Activated CD4-positive, alpha-beta T cell treated with anti-CD3 and anti-CD28 coated beads, Interleukin-2, amount 50 U/mL, for 48 hours (primary cell): Measurements from ENCODE around the gene FIBP.

Experiments
- DNase-seq, 2 experiments: peaks; one replicate each; pipeline ENCODE4 v3.0.0-alpha.2; 2020

The FIBP gene

GRCh38 chr11:65888163-65888814 lies at the start of gene FIBP:
FIBP (minus strand) TSS chr11:65888471; CDS start chr11:65888418, 53 bp downstream.
- DNase-seq, result peak; percentile 97 to 98

- no peak for DNase-seq
These were observed 49.5 kb upstream of the FIBP start for GRCh38 chr11:65937766-65938165.

- no peak for DNase-seq
These were observed 45.7 kb upstream of the FIBP start for GRCh38 chr11:65934014-65934413.

- DNase-seq, result no peak
These were observed 44.3 kb upstream of the FIBP start for GRCh38 chr11:65932558-65932919.

- no peak for DNase-seq
These were observed 43.7 kb upstream of the FIBP start for GRCh38 chr11:65931773-65932557.

- DNase-seq, result no peak
These were observed 40.4 kb upstream of the FIBP start for GRCh38 chr11:65928667-65929066.

GRCh38 chr11:65927904-65928397 lies 39.7 kb upstream of the FIBP start:
- DNase-seq, result peak; percentile 71 to 77

- DNase-seq, result no peak
These were observed 37.1 kb upstream of the FIBP start for GRCh38 chr11:65925397-65925796.

- DNase-seq, result no peak
These were observed 34.3 kb upstream of the FIBP start for GRCh38 chr11:65922565-65922964.

GRCh38 chr11:65921876-65922275 lies 33.6 kb upstream of the FIBP start:
- DNase-seq, result no peak

GRCh38 chr11:65921033-65921555 lies 32.8 kb upstream of the FIBP start:
- DNase-seq, result no peak

GRCh38 chr11:65920372-65920802 lies 32.1 kb upstream of the FIBP start:
- DNase-seq, result no peak

GRCh38 chr11:65919573-65920371 lies 31.5 kb upstream of the FIBP start:
- DNase-seq, result peak; percentile 66 to 68

- peak; percentile 98 to 99 for DNase-seq
These were observed 30.9 kb upstream of the FIBP start, which contains the start of gene DRAP1 for GRCh38 chr11:65919141-65919572. DRAP1 (plus strand) TSS chr11:65919426; CDS start chr11:65919502, 76 bp downstream.

- no peak for DNase-seq
These were observed 30.2 kb upstream of the FIBP start, which contains the start of gene C11orf68 for GRCh38 chr11:65918211-65919140. C11orf68 (minus strand) TSS chr11:65919062; CDS start chr11:65919031, 31 bp downstream.

GRCh38 chr11:65917434-65918210 lies 29.4 kb upstream of the FIBP start:
- DNase-seq, result no peak

- no peak for DNase-seq
These were observed 28.8 kb upstream of the FIBP start for GRCh38 chr11:65917077-65917433.

- no peak for DNase-seq
These were observed 28.1 kb upstream of the FIBP start for GRCh38 chr11:65916391-65916790.

GRCh38 chr11:65915821-65916251 lies 27.6 kb upstream of the FIBP start:
- DNase-seq, result no peak

GRCh38 chr11:65915101-65915820 lies 27.0 kb upstream of the FIBP start:
- DNase-seq, result no peak
